SU-DHL-6 (cell line): ENCODE measurements around the gene PIK3C2G.

Experiments
- H2AFZ ChIP-seq: fragments of 200-600 bp; sonication (generic); 2 replicates; pipeline ENCODE4 v1.6.1; 2014; ENCODE audit warnings: low read depth, mild to moderate bottlenecking, moderate library complexity, mixed read lengths, antibody characterized with exemption, low read length; ENCODE audit not compliant: severe bottlenecking
- H3F3A ChIP-seq: fragments of 200-600 bp; shearing (Covaris generic); 2 replicates; pipeline ENCODE4 v1.6.0; 2016; ENCODE audit warnings: antibody characterized with exemption, mild to moderate bottlenecking; ENCODE audit not compliant: insufficient read depth
- H3K27ac ChIP-seq: fragments of 200-600 bp; sonication (generic); 2 replicates; pipeline ENCODE4 v1.5.1; 2016; ENCODE audit warnings: low read depth, mild to moderate bottlenecking, low read length, moderate library complexity, mixed read lengths
- H3K27me3 ChIP-seq: fragments of 200-600 bp; sonication (generic), shearing (Covaris generic); 2 replicates; pipeline ENCODE4 v1.6.0; 2014; ENCODE audit warnings: mild to moderate bottlenecking, low read length
- H3K36me3 ChIP-seq: fragments of 200-600 bp; sonication (generic); 2 replicates; pipeline ENCODE4 v1.6.1; 2014; ENCODE audit warnings: mild to moderate bottlenecking, low read length, mixed read lengths
- H3K4me2 ChIP-seq: fragments of 300-600, 200-600 bp; shearing (Covaris generic), sonication (generic); 2 replicates; pipeline ENCODE4 v1.6.0; 2014; ENCODE audit warnings: low read length, low read depth, mild to moderate bottlenecking; ENCODE audit not compliant: poor library complexity, severe bottlenecking
- H3K4me3 ChIP-seq: fragments of 200-600 bp; sonication (generic); 2 replicates; pipeline ENCODE4 v1.5.1; 2014; ENCODE audit warnings: antibody characterized with exemption, low read length, mild to moderate bottlenecking, mixed read lengths; ENCODE audit not compliant: insufficient read depth, poor library complexity, severe bottlenecking
- H3K79me2 ChIP-seq: fragments of 200-600 bp; sonication (generic); 2 replicates; pipeline ENCODE4 v1.6.1; 2014; ENCODE audit warnings: mild to moderate bottlenecking, low read length, moderate library complexity; ENCODE audit not compliant: insufficient read depth
- H3K9ac ChIP-seq: fragments of 200-600 bp; sonication (generic); 2 replicates; pipeline ENCODE4 v1.7.0; 2014; ENCODE audit warnings: mild to moderate bottlenecking, low read length
- H3K9me2 ChIP-seq: fragments of 200-600 bp; sonication (generic); replicated peaks from 2 replicates; pipeline ENCODE4 v1.6.1; 2014; ENCODE audit warnings: low read length; ENCODE audit not compliant: insufficient read depth
- H3K9me3 ChIP-seq: fragments of 200-600 bp; sonication (generic); 2 replicates; pipeline ENCODE4 v1.6.1; 2014; ENCODE audit warnings: low read length, mixed read lengths; ENCODE audit not compliant: insufficient read depth
- H4K20me1 ChIP-seq: fragments of 200-600 bp; sonication (generic); 2 replicates; pipeline ENCODE4 v1.6.1; 2014; ENCODE audit warnings: low read depth, mild to moderate bottlenecking, antibody characterized with exemption, low read length, moderate library complexity, mixed read lengths
- CTCF ChIP-seq: fragments of 200-600 bp; sonication (generic); IDR thresholded peaks from one replicate; pipeline ENCODE4 v1.5.1; 2017; ENCODE audit warnings: antibody characterized with exemption, mild to moderate bottlenecking, low read length, moderate library complexity; ENCODE audit not compliant: insufficient read depth, poor library complexity, severe bottlenecking
- EZH2phosphoT487 ChIP-seq: fragments of 200-600 bp; sonication (generic), shearing (Covaris generic); conservative IDR thresholded peaks from 2 replicates; pipeline ENCODE4 v1.6.1; 2018; ENCODE audit warnings: mild to moderate bottlenecking, antibody characterized with exemption, low read length, moderate library complexity, mixed read lengths

Gene PIK3C2G

GRCh38 chr12:18304609-18305008 lies 43.3 kb downstream of the PIK3C2G start:
- H3K9ac ChIP-seq: no peak overlapping the region
- H3K9me2 ChIP-seq: no peaks in the 10 kb centered on the region
- TF ChIP-seq EZH2phosphoT487: no peak
- no peak for TF ChIP-seq CTCF
- no peaks in the 10 kb centered on the region for H3K27me3 ChIP-seq
- H3K27ac ChIP-seq: no peak overlapping the region
- no peaks in the 10 kb centered on the region for H3K9me3 ChIP-seq
- no peaks in the 10 kb centered on the region for H3F3A ChIP-seq
- H3K4me2 ChIP-seq: no peak overlapping the region
- H2AFZ ChIP-seq: no peak overlapping the region
- H3K36me3 ChIP-seq: no peaks in the 10 kb centered on the region
- no peak overlapping the region for H3K4me3 ChIP-seq
- no peaks in the 10 kb centered on the region for H3K79me2 ChIP-seq
- no peaks in the 10 kb centered on the region for H4K20me1 ChIP-seq

DNA sequence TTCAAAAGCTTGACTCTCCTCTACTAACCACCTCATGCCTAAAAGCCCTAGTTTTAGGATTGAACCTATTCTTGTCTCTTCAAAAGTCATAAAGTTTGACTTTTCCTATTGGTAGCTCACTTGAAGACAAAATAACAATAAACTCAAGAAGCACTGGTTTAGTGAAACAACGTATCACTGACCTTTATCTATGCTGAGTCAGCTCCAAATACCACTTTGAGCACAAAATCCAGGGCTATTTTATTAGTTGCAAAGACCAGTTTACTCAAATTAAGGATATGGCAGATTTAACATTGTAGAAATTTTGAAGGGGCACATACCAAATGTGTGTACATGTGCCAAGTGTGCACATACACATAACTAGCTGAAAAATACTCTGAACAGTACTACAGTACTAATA lies 45.0 kb downstream of the PIK3C2G start:
- Histone ChIP-seq H2AFZ (no peak overlapping the region), H3F3A (no peaks in the 10 kb centered on the region), H3K27ac (no peak overlapping the region)

DNA sequence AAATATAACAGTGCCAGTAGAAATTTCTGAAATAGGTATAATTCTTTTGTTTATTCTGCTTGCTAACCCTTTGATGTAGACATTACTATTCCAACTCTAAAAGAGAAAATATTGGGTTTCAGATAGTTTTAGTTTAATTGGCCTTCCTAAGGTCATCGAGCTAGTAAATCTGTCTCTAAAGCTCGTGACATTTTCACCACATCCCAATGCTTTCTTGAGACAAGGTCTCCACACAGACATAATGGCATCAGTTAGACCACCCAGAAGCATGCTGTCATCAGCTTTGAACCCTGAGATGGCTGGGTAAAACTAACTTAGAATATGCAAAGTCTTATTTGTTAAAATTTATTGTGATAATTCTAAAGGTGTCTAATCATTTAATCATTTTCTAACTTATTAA lies 52.0 kb downstream of the PIK3C2G start:
- no peak overlapping the region for H2AFZ ChIP-seq
- no peaks in the 10 kb centered on the region for H3K36me3 ChIP-seq
- no peak overlapping the region for H3K4me2 ChIP-seq
- H3K27me3 ChIP-seq: no peaks in the 10 kb centered on the region
- no peaks in the 10 kb centered on the region for H3K9me2 ChIP-seq
- no peak overlapping the region for H3K9ac ChIP-seq
- no peak overlapping the region for H3K4me3 ChIP-seq
- no peaks in the 10 kb centered on the region for H3K79me2 ChIP-seq
- H4K20me1 ChIP-seq: no peaks in the 10 kb centered on the region
- no peaks in the 10 kb centered on the region for H3K9me3 ChIP-seq
- TF ChIP-seq CTCF (no peak), EZH2phosphoT487 (no peak)
- no peak overlapping the region for H3K27ac ChIP-seq
- H3F3A ChIP-seq: no peaks in the 10 kb centered on the region

More for the DNA sequence above, 45.0 kb downstream of the PIK3C2G start:
- no peaks in the 10 kb centered on the region for H3K9me3 ChIP-seq
- no peaks in the 10 kb centered on the region for H3K9me2 ChIP-seq
- H3K4me2 ChIP-seq: no peak overlapping the region
- H3K4me3 ChIP-seq: no peak overlapping the region
- no peaks in the 10 kb centered on the region for H4K20me1 ChIP-seq
- no peaks in the 10 kb centered on the region for H3K79me2 ChIP-seq
- H3K27me3 ChIP-seq: no peaks in the 10 kb centered on the region
- no peak overlapping the region for H3K9ac ChIP-seq
- no peaks in the 10 kb centered on the region for H3K36me3 ChIP-seq
- TF ChIP-seq EZH2phosphoT487: no peak
- no peak for TF ChIP-seq CTCF

- Histone ChIP-seq H3K4me3 (no peak overlapping the region), H3K4me2 (no peak overlapping the region), H3K79me2 (no peaks in the 10 kb centered on the region), H3K36me3 (no peaks in the 10 kb centered on the region), H3F3A (no peaks in the 10 kb centered on the region), H3K27me3 (no peaks in the 10 kb centered on the region), H3K9ac (no peak overlapping the region), H3K9me2 (no peaks in the 10 kb centered on the region), H4K20me1 (no peaks in the 10 kb centered on the region), H2AFZ (no peak overlapping the region), H3K9me3 (no peaks in the 10 kb centered on the region), H3K27ac (no peak overlapping the region)
- TF ChIP-seq EZH2phosphoT487 (no peak), CTCF (peak; percentile 33)
Measured at GRCh38 chr12:18320036-18320617, 58.8 kb downstream of the PIK3C2G start.
